GM23338 (cell line): Measurements from ENCODE around the gene NPW. TPM values are rescaled to one million over a fixed set of nuclear protein-coding genes. Genes with fewer than 3 reads are reported as not detected.
A peak's percentile ranks its signal among the peaks of the same experiment; 100 is the strongest.

Experiments
- ATAC-seq: fragments of 200-7000 bp; cut with Tn5 transposase; 3 replicates; pipeline ENCODE4 v1.9.1; 2020
- DNase-seq: peaks from one replicate; pipeline ENCODE4 v3.0.0-alpha.2; 2015; ENCODE audit warnings: low spot score
- H2AFZ ChIP-seq: fragments of 200-600 bp; sonication (generic); 2 replicates; pipeline ENCODE4 v1.8.0; 2016; ENCODE audit warnings: antibody characterized with exemption, mild to moderate bottlenecking, moderate library complexity
- H3F3A ChIP-seq: fragments of 200-600 bp; sonication (generic); replicated peaks from 2 replicates; pipeline ENCODE4 v1.8.0; 2017; ENCODE audit warnings: antibody characterized with exemption, mixed run types, low read depth
- H3K27ac ChIP-seq: fragments of 200-600 bp; sonication (generic); 2 replicates; pipeline ENCODE4 v1.6.1; 2016; ENCODE audit warnings: low read depth
- H3K27me3 ChIP-seq: fragments of 200-600 bp; sonication (generic); 2 replicates; pipeline ENCODE4 v1.8.0; 2016; ENCODE audit warnings: mild to moderate bottlenecking, mixed run types, moderate library complexity; ENCODE audit not compliant: insufficient read depth
- H3K36me3 ChIP-seq: fragments of 200-600 bp; sonication (generic); 2 replicates; pipeline ENCODE4 v1.8.0; 2016; ENCODE audit warnings: mild to moderate bottlenecking; ENCODE audit not compliant: insufficient read depth
- H3K4me1 ChIP-seq: fragments of 200-600 bp; sonication (generic); 2 replicates; pipeline ENCODE4 v1.8.0; 2016; ENCODE audit warnings: mild to moderate bottlenecking, moderate library complexity; ENCODE audit not compliant: insufficient read depth
- H3K4me2 ChIP-seq: fragments of 200-600 bp; sonication (generic); 2 replicates; pipeline ENCODE4 v1.7.1; 2017; ENCODE audit warnings: mixed run types
- H3K4me3 ChIP-seq: fragments of 200-600 bp; sonication (generic); 2 replicates; pipeline ENCODE4 v1.6.1; 2016; ENCODE audit warnings: mixed run types
- H3K79me2 ChIP-seq: fragments of 200-600 bp; sonication (generic); replicated peaks from 2 replicates; pipeline ENCODE4 v1.8.0; 2017; ENCODE audit warnings: mild to moderate bottlenecking; ENCODE audit not compliant: insufficient read depth
- H3K9me2 ChIP-seq: fragments of 200-600 bp; sonication (generic); 2 replicates; pipeline ENCODE4 v1.8.0; 2017; ENCODE audit not compliant: insufficient read depth
- H4K20me1 ChIP-seq: fragments of 200-600 bp; sonication (generic); replicated peaks from 2 replicates; pipeline ENCODE4 v1.8.0; 2017; ENCODE audit warnings: mild to moderate bottlenecking; ENCODE audit not compliant: insufficient read depth
- H3K27ac Mint-ChIP-seq: 2 replicates; pipeline ENCODE4 v1.8.0; 2020; ENCODE audit warnings: inconsistent platforms, mild to moderate bottlenecking, moderate library complexity, mixed read lengths
- H3K27me3 Mint-ChIP-seq: 3 replicates; pipeline ENCODE4 v1.8.0; 2022; ENCODE audit warnings: low read depth, mild to moderate bottlenecking, moderate library complexity, mixed read lengths, inconsistent platforms; ENCODE audit not compliant: insufficient read depth, poor library complexity
- H3K36me3 Mint-ChIP-seq: 3 replicates; pipeline ENCODE4 v1.8.0; 2021; ENCODE audit warnings: low read depth, mild to moderate bottlenecking, inconsistent platforms, moderate library complexity, mixed read lengths
- H3K4me1 Mint-ChIP-seq: 3 replicates; pipeline ENCODE4 v1.8.0; 2020; ENCODE audit warnings: mild to moderate bottlenecking, inconsistent platforms, mixed read lengths
- H3K4me3 Mint-ChIP-seq: 3 replicates; pipeline ENCODE4 v1.8.0; 2021; ENCODE audit warnings: moderate library complexity, mild to moderate bottlenecking, inconsistent platforms, mixed read lengths
- H3K9me3 Mint-ChIP-seq: 3 replicates; pipeline ENCODE4 v1.8.0; 2020; ENCODE audit warnings: moderate library complexity, mild to moderate bottlenecking, inconsistent platforms, mixed read lengths
- CREB1 ChIP-seq: fragments of 250-450 bp; sonication (Bioruptor Pico); IDR thresholded peaks from 2 replicates; pipeline ENCODE4 v1.5.0; 2020; ENCODE audit warnings: low read depth, mild to moderate bottlenecking, moderate library complexity
- CTCF ChIP-seq, 2 experiments: fragments of 200-600 bp in 1 of 2; sonication (generic) in 1 of 2; conservative IDR thresholded peaks; 2 replicates each; pipeline versions ENCODE4 v1.5.1 to v1.6.1; 2016 to 2017; ENCODE audit warnings: antibody characterized with exemption in 2 of 2, low read depth in 2 of 2, mild to moderate bottlenecking in 2 of 2, moderate library complexity in 1 of 2
- ETS1 ChIP-seq: IDR thresholded peaks from 2 replicates; pipeline ENCODE4 v1.6.1; 2016; ENCODE audit warnings: antibody characterized with exemption
- EZH2 ChIP-seq: fragments of 200-600 bp; sonication (generic); IDR thresholded peaks from one replicate; pipeline ENCODE4 v1.8.0; 2017; ENCODE audit warnings: antibody characterized with exemption, mild to moderate bottlenecking, low read depth; ENCODE audit not compliant: unreplicated experiment
- JUNB ChIP-seq: IDR thresholded peaks from one replicate; pipeline ENCODE4 v1.6.1; 2016; ENCODE audit warnings: antibody characterized with exemption; ENCODE audit not compliant: unreplicated experiment
- POLR2AphosphoS5 ChIP-seq: IDR thresholded peaks from 2 replicates; pipeline ENCODE4 v1.6.1; 2016; ENCODE audit warnings: antibody characterized with exemption, low read depth
- STAT1 ChIP-seq: IDR thresholded peaks from one replicate; pipeline ENCODE4 v1.6.1; 2016; ENCODE audit warnings: antibody characterized with exemption; ENCODE audit not compliant: unreplicated experiment
- ZNF331 ChIP-seq: fragments of 250-450 bp; sonication (Bioruptor Pico); IDR thresholded peaks from 2 replicates; pipeline ENCODE4 v1.5.0; 2020; ENCODE audit warnings: low read depth, mild to moderate bottlenecking, moderate library complexity
- ZNF462 ChIP-seq: fragments of 250-450 bp; sonication (Bioruptor Pico); IDR thresholded peaks from 2 replicates; pipeline ENCODE4 v1.5.0; 2020; ENCODE audit warnings: mild to moderate bottlenecking, moderate library complexity
- polyA plus RNA-seq: library from polyadenylated mRNA; unstranded; fragments of >200 nt; fragmentation: Nextera tagmentation; extraction: Ambion mirVana; gene quantifications from 2 replicates; pipeline ENCODE4 v1.2.1, GENCODE V29; 2016
- total RNA-seq: library from RNA; depleted of rRNA; stranded (reverse); fragments of >200 nt; shearing (Covaris generic); gene quantifications from 2 replicates; pipeline ENCODE4 v1.2.3, GENCODE V29; 2014

Gene NPW
- total and polyA plus RNA-seq, 2 experiments from 2014 or later, result 4.5 to 37.6 TPM

GRCh38 chr16:1971796-1972489 is 47.6 kb upstream of the NPW start, which contains the start of gene TBL3:
TBL3 (plus strand) TSS chr16:1972053; CDS start chr16:1972165, 112 bp downstream.
- Histone ChIP-seq H3K4me2 (peak within 1 kb of the TSS; percentile 81), H3K36me3 (no peaks in the 10 kb centered on the region), H3F3A (no peaks in the 10 kb centered on the region), H3K27me3 (no peaks in the 10 kb centered on the region), H3K4me1 (peaks cover 14% of the 10 kb centered on the region; the same call in 1 of the 2 replicates), H3K27ac (peak within 1 kb of the TSS; percentile 82; the same call in 1 of the 2 replicates), H3K4me3 (peak within 1 kb of the TSS; percentile 96), H3K79me2 (peaks cover 21% of the 10 kb centered on the region), H2AFZ (peak within 1 kb of the TSS; percentile 80), H3K9me2 (no peaks in the 10 kb centered on the region), H4K20me1 (no peaks in the 10 kb centered on the region; the same call in none of the 2 replicates)
- H3K27me3 Mint-ChIP-seq, result peaks cover 23% of the 10 kb centered on the region
- peak; percentile 96 for DNase-seq
- peaks cover 3% of the 10 kb centered on the region; the same call in 1 of the 3 replicates for H3K9me3 Mint-ChIP-seq
- H3K4me1 Mint-ChIP-seq, result peaks cover 12% of the 10 kb centered on the region
- ATAC-seq, result peak; percentile 94
- peak; percentile 100 for TF ChIP-seq CREB1 (CRISPR knock-in tag)
- no peak for TF ChIP-seq CTCF (conservative IDR thresholded peaks at IDR 0.05; ENCODE audit: low read depth in 2 of 2)
- TF ChIP-seq POLR2AphosphoS5, result peak; percentile 93
- TF ChIP-seq STAT1, result no peak
- TF ChIP-seq ETS1, result peak; percentile 99
- H3K36me3 Mint-ChIP-seq, result peaks cover 16% of the 10 kb centered on the region
- peak within 1 kb of the TSS; percentile 99 for H3K4me3 Mint-ChIP-seq
- peak within 1 kb of the TSS; percentile 97 for H3K27ac Mint-ChIP-seq

GRCh38 chr16:1972490-1972877 is 47.1 kb upstream of the NPW start:
- DNase-seq (peak; percentile 56), ATAC-seq (peak; percentile 42)
- Mint-ChIP-seq H3K4me1 (peaks cover 12% of the 10 kb centered on the region), H3K36me3 (peaks cover 16% of the 10 kb centered on the region), H3K4me3 (peak overlapping the region; percentile 99), H3K27ac (peak overlapping the region; percentile 95), H3K27me3 (peaks cover 19% of the 10 kb centered on the region), H3K9me3 (peaks cover 3% of the 10 kb centered on the region; the same call in 1 of the 3 replicates)
- H3K9me2 ChIP-seq, result no peaks in the 10 kb centered on the region
- no peaks in the 10 kb centered on the region for H3F3A ChIP-seq
- H3K4me1 ChIP-seq, result peaks cover 14% of the 10 kb centered on the region; the same call in 1 of the 2 replicates
- H4K20me1 ChIP-seq, result no peaks in the 10 kb centered on the region; the same call in none of the 2 replicates
- no peaks in the 10 kb centered on the region for H3K36me3 ChIP-seq
- H2AFZ ChIP-seq, result no peak overlapping the region
- H3K4me3 ChIP-seq, result peak overlapping the region; percentile 96
- H3K4me2 ChIP-seq, result peak overlapping the region; percentile 81
- H3K27ac ChIP-seq, result no peak overlapping the region
- peaks cover 21% of the 10 kb centered on the region for H3K79me2 ChIP-seq
- no peaks in the 10 kb centered on the region for H3K27me3 ChIP-seq
- TF ChIP-seq ZNF462, result no peak
- TF ChIP-seq JUNB, result no peak
- TF ChIP-seq ZNF331 (CRISPR knock-in tag), result no peak
- no peak for TF ChIP-seq EZH2
